Fibroblast of lung (primary cell): Measurements from ENCODE around the gene LRRC59.

Experiments
- CTCF ChIP-seq, 2 donors: IDR thresholded peaks in 1 of 2; conservative IDR thresholded peaks in 1 of 2; 1 replicate in 1 of 2; 2 replicates in 1 of 2; pipeline ENCODE4 v1.5.1; 2011 to 2012; ENCODE audit warnings: low read length in 2 of 2, control low read depth in 1 of 2, inconsistent platforms in 1 of 2, low read depth in 1 of 2, mild to moderate bottlenecking in 1 of 2
- EZH2 ChIP-seq: IDR thresholded peaks from 2 replicates; pipeline ENCODE4 v1.5.1; 2012; ENCODE audit warnings: low read length, control low read depth, mild to moderate bottlenecking; ENCODE audit errors: missing control alignments

GRCh38 chr17:50429793-50430192, 32.5 kb upstream of the LRRC59 start:
- TF ChIP-seq CTCF (conservative IDR thresholded peaks at IDR 0.05 in 1 of 2, IDR thresholded peaks at IDR 0.05 in 1 of 2; ENCODE audit: low read depth in 1 of 2, low read length in 2 of 2): no peak
- TF ChIP-seq EZH2: no peak
